NCI-H1436 treated with DMSO at 0.1 percent for 48 hours (cell line): ENCODE data around the gene IL17B.

Experiments used
- DNase-seq: peaks from one replicate; lab custom pipeline; 2025; lab: John Stamatoyannopoulos, UW

The IL17B gene

DNA sequence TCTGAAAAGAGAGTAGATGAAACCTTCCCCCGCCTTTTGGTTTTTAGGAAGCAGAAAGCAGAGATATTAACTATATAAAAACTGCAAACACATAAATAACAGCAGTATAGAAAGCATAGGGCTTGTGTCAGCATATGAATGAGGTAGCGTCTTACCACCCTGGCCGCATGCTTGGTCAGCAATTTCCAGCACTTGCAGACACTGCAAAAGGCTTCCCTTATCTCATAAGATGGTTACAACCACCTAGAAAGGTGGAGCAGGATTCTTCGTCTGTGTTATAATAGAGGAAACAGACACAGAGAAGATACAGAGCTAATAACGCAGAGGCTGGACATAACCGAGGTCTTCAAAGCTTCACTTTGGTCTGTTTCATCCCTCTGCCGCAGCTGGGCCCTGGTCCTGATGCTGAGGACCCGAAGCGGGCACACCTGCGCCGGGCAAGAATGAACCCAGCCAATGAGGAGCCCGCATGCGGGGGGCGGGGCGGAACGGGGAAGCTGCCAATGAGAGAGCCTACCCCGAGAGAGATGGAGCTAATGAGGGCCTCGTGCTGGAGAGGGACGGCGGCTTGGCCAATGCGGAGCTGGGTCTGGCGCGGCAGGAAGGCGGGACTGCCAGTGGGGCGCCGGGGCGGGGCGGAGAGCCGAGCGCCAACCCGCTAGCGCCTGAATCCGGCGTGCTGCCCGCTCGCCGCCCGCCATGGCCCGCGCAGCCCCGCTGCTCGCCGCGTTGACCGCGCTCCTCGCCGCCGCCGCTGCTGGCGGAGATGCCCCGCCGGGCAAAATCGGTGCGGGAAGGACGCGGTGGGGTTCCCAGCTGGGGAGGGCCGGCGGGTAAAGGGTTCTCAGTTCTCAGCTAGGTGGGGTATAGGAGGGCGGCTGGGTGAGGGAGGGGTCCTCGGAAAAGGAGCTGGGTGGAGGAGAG is 21.5 kb downstream of the IL17B start, which contains the start of gene PCYOX1L:
Gene PCYOX1L, plus strand, starts transcription at position 677 of the 924 bp plus-strand sequence. Its CDS starts 23 bp downstream, at position 700.
- peak; percentile 92 for DNase-seq

DNA sequence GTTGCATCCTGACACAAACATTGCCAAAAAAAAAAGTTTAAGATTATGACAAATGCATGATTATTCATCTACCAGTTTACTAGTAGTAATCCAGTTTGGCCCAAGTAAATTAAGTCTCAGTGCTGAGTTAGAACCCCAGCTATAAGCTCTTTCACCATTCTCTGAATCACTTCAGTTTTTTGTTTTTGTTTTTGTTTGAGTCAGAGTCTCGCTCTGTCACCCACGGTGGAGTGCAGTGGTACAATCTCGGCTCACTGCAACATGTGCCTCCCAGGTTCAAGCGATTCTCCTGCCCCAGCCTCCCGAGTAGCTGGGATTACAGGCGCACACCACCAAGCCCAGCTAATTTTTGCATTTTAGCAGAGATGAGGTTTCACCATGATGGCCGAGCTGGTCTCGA is 22.7 kb downstream of the IL17B start:
- no peak for DNase-seq

DNA sequence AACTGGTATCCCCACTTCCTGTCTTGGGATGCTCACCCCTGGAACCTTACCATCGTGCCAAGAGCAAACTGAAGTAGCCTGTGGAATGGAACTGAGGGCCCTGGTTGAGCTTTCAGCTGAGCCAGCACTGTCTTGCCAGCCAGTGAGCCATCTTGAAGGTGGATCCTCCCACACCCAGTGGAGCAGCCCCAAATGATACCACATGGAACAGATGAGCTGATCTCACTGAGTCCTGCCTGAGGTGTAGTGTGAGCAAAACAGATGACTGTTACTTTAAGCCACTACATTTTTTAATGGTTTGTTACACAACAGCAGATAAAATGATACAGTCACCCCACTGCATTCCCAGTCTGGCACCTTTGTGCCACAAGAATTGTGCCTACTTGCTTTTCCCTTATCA is 23.4 kb downstream of the IL17B start:
- DNase-seq, result no peak

DNA sequence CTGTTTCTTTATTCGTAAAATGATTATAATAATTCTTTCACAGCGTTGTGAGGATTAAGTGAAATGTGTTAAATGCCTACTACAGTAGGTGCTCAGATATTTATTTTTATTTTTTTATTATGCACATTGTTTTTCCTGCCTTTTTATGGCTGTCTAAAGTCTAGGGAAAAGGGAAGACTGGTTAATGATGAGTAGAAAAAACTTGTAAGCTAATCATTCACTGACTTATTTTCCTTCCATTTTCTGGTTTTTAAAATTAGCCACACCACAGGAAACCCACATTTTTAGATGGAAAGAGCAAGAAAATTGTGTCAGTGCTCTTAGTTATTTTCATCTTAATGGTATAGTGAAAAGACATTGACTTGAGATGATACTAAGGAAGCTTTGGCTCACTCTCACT is 25.2 kb downstream of the IL17B start:
- no peak for DNase-seq

DNA sequence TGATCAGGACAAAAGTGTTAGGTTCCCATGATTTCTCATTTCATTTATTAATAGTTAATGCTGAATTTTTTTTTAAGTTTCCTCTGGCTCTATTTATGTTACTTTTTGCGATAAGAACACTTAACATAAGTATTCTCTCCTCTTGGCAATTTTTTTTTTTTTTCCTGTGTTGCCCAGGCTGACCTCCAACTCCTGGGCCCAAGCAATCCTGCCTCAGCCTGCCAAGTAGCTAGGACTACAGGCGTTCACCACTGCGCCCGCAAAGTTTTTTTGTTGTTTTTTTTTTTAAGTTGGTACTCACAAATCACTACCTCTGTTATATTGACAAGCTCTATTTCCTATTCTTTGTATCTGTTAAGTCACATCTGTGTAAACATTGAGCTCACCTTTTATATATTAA is 26.9 kb downstream of the IL17B start:
- no peak for DNase-seq

DNA sequence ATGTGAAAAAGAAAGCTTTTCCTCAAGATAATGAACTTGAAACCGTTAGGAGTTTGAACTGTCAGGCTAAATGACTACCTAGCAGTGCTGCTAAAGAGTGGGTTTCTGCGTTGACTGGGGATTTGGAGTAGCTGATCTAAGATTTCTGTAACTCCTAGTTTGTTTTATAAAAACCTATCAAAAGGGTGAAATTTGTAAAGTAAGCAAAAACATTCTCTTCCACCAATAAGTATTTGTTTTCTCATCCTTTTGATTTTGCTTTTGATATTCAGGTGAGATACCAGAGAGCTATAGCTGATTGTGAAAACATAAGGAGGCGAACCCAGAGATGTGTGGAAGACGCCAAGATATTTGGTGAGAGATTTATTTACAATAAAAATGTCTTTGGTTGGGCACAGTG is 29.7 kb downstream of the IL17B start:
- DNase-seq, result no peak

DNA sequence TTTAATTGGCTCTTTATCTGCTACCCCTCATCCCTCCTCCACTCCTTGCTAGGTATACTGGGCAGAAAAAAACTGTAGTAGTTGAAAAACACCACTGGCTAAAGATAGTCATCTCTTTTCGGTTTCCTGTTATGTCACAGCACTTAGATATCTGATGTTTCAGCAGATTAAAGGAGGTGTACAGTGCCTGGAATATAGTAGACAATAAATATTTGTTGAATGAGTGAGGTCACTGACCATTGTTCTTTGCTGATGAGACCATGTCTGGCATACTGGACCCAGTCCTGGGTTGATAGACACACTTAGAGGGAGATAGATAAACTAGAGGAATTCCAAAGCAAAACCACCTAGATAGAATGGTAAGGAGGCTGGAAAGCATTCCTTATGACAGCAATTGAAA is 30.6 kb downstream of the IL17B start:
- no peak for DNase-seq

DNA sequence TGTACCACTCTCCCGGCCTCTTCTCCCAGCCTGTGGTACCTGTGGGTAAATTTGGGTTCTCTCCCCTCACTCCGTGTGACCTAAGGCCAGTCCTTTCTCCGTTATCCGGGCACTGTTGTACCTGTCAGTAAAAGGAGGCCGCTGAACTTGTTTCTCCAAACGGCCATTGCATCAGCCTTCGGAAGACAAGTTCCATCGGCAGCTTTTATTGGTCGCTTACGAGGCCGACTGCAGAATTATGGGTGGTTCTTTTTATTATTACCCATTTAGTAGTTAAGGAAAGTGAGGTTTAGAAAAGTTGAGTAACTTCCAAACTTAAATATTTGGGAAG is 33.2 kb downstream of the IL17B start:
- no peak for DNase-seq

DNA sequence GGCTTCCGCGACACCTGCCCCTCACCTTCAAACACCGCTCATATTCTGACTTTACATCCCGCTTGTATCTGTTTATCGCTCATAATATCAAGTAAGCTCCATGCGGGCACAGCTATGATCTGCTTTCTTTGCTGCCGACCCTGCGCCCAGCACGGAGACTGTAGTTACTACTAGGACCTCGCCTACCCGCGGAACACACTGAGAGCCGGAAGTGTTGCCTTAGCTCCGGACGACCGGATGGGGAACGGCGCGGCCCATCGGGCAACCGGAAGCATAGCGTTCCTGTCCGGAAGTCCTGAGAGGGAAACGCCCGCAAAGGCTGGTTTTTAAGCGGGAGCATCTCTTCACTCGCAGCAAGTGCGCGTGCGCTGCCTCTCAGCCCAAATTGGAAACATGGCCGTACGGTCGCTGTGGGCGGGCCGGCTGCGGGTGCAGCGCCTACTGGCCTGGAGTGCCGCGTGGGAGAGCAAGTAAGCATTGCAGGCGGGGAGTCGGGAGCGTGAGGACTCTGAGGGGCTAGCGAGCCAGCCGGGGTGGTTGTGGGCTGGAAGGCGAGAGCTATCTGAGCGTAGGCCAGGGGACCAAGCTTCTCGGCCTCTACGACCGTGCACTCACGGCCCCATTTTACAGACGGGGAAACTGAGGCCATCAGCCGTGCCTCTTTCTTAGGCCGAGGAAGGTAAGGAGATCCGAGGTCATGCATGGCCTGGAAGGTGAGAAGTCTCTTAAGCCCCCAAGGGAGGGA is 33.8 kb downstream of the IL17B start, which contains the start of gene GRPEL2:
Gene GRPEL2, plus strand, starts transcription at position 353 of the 745 bp plus-strand sequence. Its CDS starts 41 bp downstream, at position 394.
- peak; percentile 79 for DNase-seq

DNA sequence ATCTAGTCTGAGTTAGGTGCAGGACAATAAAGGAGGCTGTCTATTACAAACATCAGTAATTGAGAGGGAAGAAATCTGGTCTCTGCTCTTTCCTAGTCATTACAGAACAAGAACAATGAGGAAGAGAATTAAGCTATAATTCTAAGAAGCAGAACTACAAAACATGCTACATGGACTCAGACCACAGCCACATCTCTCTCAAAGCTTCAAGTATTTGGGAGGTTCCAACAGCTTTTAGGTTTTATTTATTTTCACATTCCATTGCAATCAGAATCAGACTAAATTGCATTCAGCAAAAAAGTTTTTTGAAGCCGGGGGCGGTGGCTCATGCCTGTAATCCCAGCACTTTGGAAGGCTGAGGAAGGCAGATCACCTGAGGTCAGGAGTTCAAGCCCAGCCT is 34.9 kb downstream of the IL17B start:
- DNase-seq, result no peak

DNA sequence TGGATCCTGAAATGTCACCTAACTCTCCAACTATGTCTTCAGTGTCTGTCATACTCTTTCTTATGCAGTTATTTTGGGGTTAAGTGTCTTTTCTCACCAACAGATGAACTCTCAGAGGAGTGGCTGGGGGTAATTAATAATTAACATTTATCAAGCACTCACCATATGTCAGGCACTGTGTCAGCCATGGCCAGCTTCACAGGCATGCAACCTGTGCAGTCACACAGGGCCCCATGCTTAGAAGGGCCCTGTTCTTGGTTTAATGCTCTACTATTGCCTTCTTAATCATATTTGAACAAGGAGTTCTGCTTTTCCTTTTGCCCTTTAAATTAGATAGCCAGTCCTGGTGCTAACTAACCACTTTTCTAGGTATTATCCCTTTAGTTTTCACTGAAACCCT is 37.2 kb downstream of the IL17B start:
- no peak for DNase-seq

DNA sequence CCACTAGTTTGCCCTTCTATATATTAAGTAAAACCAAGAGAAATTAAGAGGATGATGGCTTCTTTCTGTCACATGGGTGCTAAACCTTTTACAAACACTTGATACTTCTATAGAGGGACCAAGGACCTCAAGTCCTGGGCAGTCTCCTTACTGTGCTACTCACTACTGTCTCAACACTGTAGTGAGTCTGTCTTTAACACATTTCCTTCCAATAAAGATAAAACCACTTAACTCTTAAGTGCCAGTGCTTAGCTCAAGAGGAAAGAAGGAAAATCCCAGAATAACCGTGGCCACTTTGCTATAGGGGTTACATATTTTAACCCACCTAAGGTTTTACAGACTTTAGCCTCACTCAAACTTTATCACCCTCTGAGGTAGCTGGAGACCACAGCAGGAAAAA is 38.2 kb downstream of the IL17B start:
- no peak for DNase-seq

DNA sequence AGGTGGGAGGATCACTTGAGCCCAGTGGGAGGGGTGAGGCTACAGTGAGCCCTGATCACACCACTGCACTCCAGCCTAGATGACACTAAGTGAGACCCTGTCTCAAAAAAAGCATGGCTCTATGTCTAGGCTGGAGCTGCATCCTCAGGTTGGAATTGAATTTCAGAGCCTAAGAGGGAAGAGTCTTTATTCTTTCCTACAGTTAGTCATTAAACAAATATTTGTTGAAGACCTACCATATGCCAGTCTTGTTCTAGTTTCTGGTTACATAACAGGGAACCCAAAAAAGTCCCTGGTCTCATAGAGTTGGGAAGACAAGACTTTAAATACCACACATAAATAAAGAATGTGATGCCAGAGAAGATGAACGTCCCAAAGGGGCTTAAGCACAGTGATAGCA is 40.7 kb downstream of the IL17B start:
- no peak for DNase-seq

DNA sequence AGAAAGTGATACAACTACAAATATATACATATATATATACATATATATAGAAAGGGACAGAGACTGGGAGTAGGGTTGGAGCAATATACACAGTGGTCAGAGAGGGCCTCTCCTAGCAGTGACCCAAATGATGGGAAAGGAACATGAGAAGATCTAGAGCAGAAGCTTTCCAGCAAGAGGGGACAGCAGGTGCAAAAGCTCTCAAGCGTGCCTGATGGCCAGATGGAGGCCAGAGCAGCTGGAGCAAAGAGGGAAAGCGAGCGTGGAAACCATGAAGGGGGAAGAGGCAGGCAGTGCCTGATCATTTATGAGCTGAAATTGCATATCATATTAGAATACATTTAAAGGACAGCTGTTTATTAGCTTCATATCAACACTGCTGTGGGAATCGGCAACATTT is 41.4 kb downstream of the IL17B start:
- DNase-seq, result no peak

DNA sequence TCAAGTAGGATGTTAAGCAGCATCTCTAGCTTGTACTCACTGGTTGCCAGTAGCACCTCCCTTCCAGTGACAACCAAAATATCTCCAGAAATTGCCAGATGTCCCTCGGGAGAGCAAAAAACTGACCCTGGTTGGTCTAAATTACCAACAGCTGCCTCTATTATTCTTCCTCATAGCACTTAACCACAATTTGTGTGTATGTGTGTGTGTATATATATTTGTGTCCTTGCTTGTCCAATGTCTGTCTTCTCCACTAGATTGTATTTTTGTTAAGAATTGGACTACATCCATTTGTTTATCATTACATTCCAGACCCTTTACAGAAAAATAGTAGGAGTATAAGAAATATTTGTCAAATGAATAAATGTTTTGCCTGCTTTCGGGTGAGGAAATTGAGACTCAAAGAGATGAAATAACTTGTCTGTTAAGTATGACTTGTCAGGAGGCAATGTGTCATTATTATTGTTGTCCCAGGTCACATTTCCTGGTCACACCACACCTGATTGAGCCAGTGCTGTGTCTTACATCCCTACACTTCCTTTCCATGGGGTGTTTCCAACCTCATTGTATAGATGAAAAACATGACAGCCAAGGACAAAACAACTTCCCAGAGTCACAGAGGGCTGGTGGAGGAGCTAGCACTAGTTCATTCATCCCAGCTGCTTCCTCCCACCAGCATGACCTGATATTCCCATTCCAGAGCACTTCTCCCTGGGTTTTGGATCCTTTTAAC is 45.2 kb downstream of the IL17B start:
- DNase-seq, result no peak

DNA sequence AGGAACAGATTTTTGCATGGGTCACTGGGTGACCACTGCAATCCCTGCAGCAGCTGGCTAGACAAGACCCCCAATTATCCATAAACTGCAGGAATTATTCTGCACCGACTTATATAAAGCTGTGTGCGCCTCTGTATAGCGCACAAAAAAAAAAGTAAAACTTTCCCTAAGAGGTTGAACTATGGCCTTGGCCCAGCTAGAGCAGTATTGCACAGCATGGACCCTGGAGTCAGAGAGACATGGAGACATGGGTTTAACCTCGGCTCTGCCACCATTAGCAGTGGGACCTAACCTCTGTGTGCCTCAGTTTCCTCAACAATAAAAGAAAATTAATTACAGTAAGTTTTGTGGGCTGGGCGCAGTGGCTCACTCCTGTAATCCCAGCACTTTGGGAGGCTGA is 50.9 kb downstream of the IL17B start:
- DNase-seq, result no peak

DNA sequence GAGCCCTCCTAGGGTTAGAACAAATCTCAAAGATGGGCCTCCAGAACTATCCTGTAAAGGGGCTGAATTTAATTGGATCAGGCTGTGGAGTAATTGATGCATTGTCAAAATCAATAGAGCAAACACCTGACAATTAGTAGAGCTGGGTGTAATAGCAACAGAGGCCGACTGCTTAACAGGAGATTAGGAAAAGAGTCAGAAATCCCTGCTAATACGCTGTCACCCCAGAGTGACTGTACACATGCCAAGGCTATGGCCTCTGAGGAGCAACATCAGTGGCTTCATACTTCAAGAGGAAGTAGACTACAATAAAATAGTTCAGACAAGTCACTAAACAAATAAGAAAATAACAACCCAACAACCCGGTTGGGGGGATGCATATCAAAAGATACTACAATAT is 52.5 kb downstream of the IL17B start:
- no peak for DNase-seq

DNA sequence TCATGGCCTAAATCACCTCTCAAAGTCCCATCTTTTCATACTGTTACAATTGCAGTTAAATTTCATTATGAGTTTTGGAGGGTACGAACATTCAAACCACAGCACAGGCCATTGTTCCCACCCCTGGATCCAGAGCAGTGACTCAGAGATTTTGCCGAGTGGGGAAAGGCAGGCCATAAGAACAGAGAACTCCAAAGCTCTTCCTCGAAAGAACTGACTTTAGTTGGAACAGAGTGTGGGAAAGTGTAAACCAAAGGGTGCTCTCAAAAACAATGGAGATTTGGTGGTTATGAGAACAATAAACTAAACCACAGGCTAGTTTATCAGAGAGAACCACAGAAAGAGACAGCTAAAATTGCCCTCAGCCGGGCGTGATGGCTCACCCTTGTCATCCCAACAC is 53.2 kb downstream of the IL17B start:
- no peak for DNase-seq

DNA sequence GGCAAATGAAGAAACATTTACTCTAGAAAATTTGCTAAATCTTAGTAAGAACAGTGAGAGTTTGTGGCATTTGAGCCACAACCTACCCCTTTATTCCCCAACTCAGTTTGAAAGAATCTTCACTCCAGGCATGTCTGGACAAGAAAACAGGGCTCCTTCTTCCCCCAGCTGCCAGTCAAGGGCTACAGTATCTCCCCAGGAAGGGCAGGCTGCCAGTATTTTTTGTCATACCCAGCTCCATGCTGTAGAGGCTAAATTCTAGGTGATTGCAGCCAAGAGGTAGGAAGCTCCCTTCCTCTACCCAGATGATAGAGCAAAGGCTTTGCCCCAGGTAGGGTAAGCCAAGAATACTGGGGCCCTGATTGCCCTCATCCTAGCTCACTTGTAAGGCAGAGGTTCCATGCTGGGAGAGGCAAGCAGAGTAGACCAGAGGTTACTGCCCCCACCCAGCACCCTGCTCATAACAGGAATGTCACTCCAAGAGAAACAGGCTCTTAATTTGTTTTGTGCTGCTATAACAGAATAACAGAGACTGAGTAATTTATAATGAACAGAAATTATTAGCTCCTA is 53.8 kb downstream of the IL17B start:
- DNase-seq, result no peak

DNA sequence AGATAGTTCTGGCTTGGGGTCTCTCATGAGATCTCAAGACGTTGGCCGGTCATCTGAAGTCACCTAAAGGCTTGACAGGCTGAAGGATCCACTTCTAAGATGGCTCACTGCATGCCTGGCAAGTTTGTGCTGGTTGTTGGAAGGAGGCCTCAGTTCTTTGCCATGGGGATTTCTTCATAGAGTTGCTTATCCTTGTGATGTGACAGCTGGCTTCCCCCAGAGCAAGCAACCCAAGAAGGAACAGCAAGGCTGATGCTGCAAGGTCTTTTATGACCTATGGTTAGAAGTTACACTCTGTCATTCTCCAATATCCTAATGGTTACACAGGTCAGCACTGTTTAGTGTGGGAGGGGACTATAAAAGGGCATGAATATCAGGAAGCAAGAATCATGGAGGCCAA is 54.5 kb downstream of the IL17B start:
- DNase-seq, result no peak
